Measurements from ENCODE around the gene PCSK6.
"Not testable (repeated sequence)": the region's sequence is repeated elsewhere in the genome, so short reads cannot be mapped to it uniquely, and the experiment has no call there.

PCSK6 gene

DNA sequence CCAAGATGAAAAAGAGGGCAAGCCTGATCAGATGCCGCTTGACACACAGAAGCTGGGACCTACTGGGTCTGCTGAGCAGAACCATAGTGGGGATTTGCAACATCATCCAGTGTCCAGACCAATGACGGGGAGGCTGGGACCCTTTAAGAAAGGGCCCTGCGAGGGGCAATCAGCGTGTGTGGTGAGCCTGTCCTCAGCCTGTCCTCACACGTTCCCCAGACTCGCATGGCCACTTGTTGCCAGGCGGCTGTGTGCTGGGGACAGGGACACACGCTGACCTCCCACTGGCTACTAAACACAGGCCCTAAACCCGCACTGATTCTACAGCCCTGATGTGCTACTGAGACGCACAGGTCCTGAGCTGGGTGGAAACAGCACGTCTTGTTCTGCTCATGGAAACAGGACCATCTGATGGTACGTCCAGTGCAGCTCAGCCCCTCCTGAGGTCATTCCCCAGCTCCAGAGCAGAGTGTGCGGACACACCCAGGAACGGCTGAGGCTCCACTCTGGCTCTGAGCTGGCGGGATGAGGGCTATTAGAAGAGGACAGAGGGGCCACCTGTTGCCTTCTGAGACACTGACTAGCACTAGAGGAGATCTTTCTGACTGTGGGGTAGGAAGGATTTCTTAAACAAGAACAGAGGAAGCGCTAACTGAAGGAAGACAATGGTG, 24.4 kb downstream of the PCSK6 start:
- no peak for DNase-seq (ENCODE audit: extremely low spot score)
- ChIA-PET POLR2A (no interaction called here), CTCF (no interaction called here)
- TF ChIP-seq FOXM1 (IDR thresholded peaks at IDR 0.05; ENCODE audit: borderline replicate concordance) (no peak), BHLHE40 (IDR thresholded peaks at IDR 0.05; ENCODE audit: borderline replicate concordance) (no peak), PKNOX1 (IDR thresholded peaks at IDR 0.05) (no peak), SUZ12 (IDR thresholded peaks at IDR 0.05) (no peak), L3MBTL2 (conservative IDR thresholded peaks at IDR 0.05) (no peak)

GRCh38 chr15:101464256-101464998, 25.1 kb downstream of the PCSK6 start:
- ChIA-PET CTCF (no interaction called here), POLR2A (no interaction called here)
- no peak for DNase-seq (ENCODE audit: extremely low spot score)
- TF ChIP-seq BHLHE40 (IDR thresholded peaks at IDR 0.05; ENCODE audit: borderline replicate concordance) (no peak), HDGF (IDR thresholded peaks at IDR 0.05; ENCODE audit: borderline replicate concordance) (no peak)

DNA sequence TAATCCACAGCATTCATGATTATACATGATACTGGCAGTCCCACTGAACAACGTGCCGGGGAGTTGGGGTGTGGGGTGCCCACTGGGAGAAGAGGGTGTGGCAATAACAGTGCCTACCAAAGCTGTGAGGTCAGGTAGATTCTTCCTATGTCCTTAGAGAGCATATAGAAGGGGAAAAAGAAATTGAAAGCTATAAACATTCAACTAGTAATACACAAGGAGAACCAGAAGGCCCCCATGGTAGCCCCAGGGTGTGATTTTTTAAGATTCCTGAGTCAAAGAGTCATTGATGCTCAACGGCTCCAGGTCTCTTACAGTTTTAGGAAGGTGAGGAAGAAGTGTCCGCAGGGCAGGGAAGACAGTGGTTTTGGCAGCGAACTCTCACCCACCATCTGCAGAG, 25.8 kb downstream of the PCSK6 start:
- POLR2A ChIA-PET; CTCF ChIA-PET; DNase-seq (ENCODE audit: extremely low spot score): not testable (repeated sequence)

- ChIA-PET POLR2A (no interaction called here), CTCF (no interaction called here)
- DNase-seq (ENCODE audit: extremely low spot score), result no peak
- TF ChIP-seq TARDBP (IDR thresholded peaks at IDR 0.05) (no peak), L3MBTL2 (conservative IDR thresholded peaks at IDR 0.05) (no peak), SUZ12 (IDR thresholded peaks at IDR 0.05) (no peak)
Measured at GRCh38 chr15:101463270-101463669, 26.2 kb downstream of the PCSK6 start.

DNA sequence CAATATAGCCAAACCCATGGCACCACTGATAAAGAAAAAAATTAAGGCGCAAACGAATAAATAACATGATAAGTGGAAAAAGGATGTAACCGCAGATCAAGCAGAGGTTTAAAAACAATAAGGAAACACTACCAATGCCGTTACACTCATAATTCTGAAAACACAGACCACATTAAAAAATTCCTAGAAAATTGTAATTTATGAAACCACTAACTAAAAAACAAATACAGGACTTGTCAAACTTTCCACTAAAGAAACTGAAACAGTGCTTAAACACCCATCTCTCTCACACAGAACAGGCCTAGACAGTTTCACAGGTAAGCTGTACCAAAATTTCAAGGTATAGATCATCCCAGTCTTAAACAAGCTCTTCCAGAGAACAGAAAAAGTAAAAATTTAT, 28.4 kb downstream of the PCSK6 start:
- TF ChIP-seq SP1 (IDR thresholded peaks at IDR 0.05) (no peak), TARDBP (IDR thresholded peaks at IDR 0.05) (no peak), HDGF (IDR thresholded peaks at IDR 0.05; ENCODE audit: borderline replicate concordance) (no peak), FOXK2 (IDR thresholded peaks at IDR 0.05) (no peak), SUZ12 (IDR thresholded peaks at IDR 0.05) (no peak), CTBP1 (IDR thresholded peaks at IDR 0.05; ENCODE audit: borderline replicate concordance) (no peak), ZNF384 (IDR thresholded peaks at IDR 0.05) (no peak), ARNT (IDR thresholded peaks at IDR 0.05) (no peak), L3MBTL2 (conservative IDR thresholded peaks at IDR 0.05) (no peak), PKNOX1 (IDR thresholded peaks at IDR 0.05) (no peak), FOXM1 (IDR thresholded peaks at IDR 0.05; ENCODE audit: borderline replicate concordance) (no peak), ELF4 (IDR thresholded peaks at IDR 0.05) (no peak), LEF1 (IDR thresholded peaks at IDR 0.05; ENCODE audit: borderline replicate concordance) (no peak), NFRKB (IDR thresholded peaks at IDR 0.05) (no peak), FOXA1 (IDR thresholded peaks at IDR 0.05) (no peak)
- CTCF ChIA-PET, result interaction anchor here (0.8 kb wide), 1 partner anchor 8 kb away, joined by 4 read pairs; no protein-coding TSS in a partner anchor
- POLR2A ChIA-PET, result no interaction called here
- DNase-seq (ENCODE audit: extremely low spot score), result no peak

DNA sequence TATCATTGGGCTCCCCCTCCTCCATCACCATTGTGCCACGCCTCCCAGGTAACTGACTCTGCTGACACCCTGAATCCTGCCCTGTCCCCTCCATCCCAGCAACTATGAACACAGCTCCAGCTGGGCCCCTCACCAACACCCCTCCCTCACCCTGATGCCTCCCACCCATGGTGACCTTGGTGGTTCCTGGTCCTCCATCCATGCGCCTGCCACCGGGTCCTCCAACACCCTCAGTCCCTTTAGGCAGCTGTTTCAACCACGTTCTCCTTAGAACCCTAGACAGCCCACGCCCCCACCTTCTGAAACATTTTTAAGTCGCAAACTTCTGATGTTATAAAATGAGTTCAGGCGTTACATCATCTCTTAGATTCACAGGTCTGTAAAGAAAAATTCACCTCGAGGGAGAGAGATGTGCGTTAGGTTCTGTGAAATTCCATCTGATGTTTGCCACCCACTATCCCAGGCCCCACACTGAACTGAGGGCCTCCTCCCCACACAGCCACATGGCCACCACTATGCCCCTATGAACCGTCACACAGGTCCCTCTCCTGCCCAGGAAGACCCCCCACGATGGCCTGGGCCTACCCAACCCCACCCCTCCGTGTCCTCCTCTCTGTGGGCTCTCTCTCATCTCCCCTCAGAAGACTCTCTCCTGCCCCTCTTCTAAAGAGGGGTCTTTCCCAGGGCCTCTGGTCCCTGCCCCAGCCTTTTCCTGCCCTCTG, 29.8 kb downstream of the PCSK6 start:
- ChIA-PET POLR2A (no interaction called here), CTCF (interaction anchor here (0.9 kb wide), 1 partner anchor 8 kb away, joined by 3 read pairs; no protein-coding TSS in a partner anchor)
- no peak for TF ChIP-seq PKNOX1 (IDR thresholded peaks at IDR 0.05)
- no peak for TF ChIP-seq ELF4 (IDR thresholded peaks at IDR 0.05)
- TF ChIP-seq CTBP1 (IDR thresholded peaks at IDR 0.05; ENCODE audit: borderline replicate concordance), result no peak
- TF ChIP-seq L3MBTL2 (conservative IDR thresholded peaks at IDR 0.05), result no peak
- TF ChIP-seq FOXA1 (IDR thresholded peaks at IDR 0.05), result no peak
- no peak for TF ChIP-seq FOXK2 (IDR thresholded peaks at IDR 0.05)
- TF ChIP-seq HDGF (IDR thresholded peaks at IDR 0.05; ENCODE audit: borderline replicate concordance), result no peak
- no peak for TF ChIP-seq SP1 (IDR thresholded peaks at IDR 0.05)
- TF ChIP-seq SUZ12 (IDR thresholded peaks at IDR 0.05), result no peak
- TF ChIP-seq BHLHE40 (IDR thresholded peaks at IDR 0.05; ENCODE audit: borderline replicate concordance), result no peak
- TF ChIP-seq ARNT (IDR thresholded peaks at IDR 0.05), result no peak
- no peak for TF ChIP-seq LEF1 (IDR thresholded peaks at IDR 0.05; ENCODE audit: borderline replicate concordance)
- no peak for TF ChIP-seq FOXM1 (IDR thresholded peaks at IDR 0.05; ENCODE audit: borderline replicate concordance)
- no peak for TF ChIP-seq TARDBP (IDR thresholded peaks at IDR 0.05)
- TF ChIP-seq NFRKB (IDR thresholded peaks at IDR 0.05), result no peak
- TF ChIP-seq ZNF384 (IDR thresholded peaks at IDR 0.05), result no peak
- no peak for DNase-seq (ENCODE audit: extremely low spot score)
